Measurements from ENCODE around the gene NFATC2IP. TPM values are rescaled to one million over a fixed set of nuclear protein-coding genes. Genes with fewer than 3 reads are reported as not detected.

Gene NFATC2IP
- total and polyA plus RNA-seq, 9 of the 15 experiments (the other 6 are each of a cell fraction or from before 2014, with no cell fraction given): 15.6 to 106 (median 46.9) TPM

DNA sequence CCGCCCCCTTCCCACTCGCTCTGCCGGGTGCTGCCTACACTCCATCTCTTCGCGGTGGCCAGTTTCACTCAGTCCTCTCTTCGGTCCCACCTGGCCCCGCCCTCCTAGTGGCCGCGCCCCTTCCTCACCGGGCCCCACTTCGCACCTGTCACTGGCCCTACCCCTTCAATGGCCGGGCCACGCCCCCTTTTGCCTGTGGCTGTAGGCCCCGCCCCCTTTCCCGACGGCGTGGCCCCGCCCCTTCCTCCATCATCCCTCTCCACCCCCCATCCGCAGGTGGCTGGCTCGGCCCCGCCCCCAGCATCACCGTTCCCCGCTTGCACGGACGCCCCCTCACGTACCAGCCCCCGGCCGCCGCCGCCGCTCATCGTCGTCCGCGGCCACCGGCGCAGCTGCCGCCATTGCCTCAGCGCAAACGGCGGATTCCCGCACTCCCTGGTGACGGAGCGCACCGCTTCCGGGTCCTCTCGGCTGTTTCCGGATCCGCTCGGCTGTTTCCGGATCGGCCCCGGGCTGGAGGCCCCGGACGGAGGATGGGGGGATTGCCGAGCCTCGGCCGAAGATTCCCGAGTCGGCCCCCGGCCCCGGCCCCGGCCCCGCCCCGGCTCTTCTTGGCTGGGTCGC is 25.9 kb upstream of the NFATC2IP start, which contains the start of gene RABEP2 (continued):
- TF ChIP-seq POLR3G (IDR thresholded peaks at IDR 0.05; ENCODE audit: extremely low read depth, insufficient read length, insufficient replicate concordance): no peak
- TF ChIP-seq SIN3B (IDR thresholded peaks at IDR 0.05; ENCODE audit: low read depth): peak; percentile 40; the same call in 1 of the 2 replicates
- TF ChIP-seq TARDBP (IDR thresholded peaks at IDR 0.05): no peak
- no peak for TF ChIP-seq PTBP1 (IDR thresholded peaks at IDR 0.05; ENCODE audit: low read depth, low read length)
- TF ChIP-seq NFATC3 (IDR thresholded peaks at IDR 0.05): no peak
- no peak for TF ChIP-seq ZNF134 (CRISPR knock-in tag; conservative IDR thresholded peaks at IDR 0.05)
- 0 out of 2 replicates have a peak, but pooled peaks have one; percentile 4 for TF ChIP-seq JUND (IDR thresholded peaks at IDR 0.05; ENCODE audit: borderline replicate concordance, low read depth, low read length)
- TF ChIP-seq JUND (tag; IDR thresholded peaks at IDR 0.05; ENCODE audit: borderline replicate concordance, low read depth, low read length): no peak
- TF ChIP-seq, protein P1, sequence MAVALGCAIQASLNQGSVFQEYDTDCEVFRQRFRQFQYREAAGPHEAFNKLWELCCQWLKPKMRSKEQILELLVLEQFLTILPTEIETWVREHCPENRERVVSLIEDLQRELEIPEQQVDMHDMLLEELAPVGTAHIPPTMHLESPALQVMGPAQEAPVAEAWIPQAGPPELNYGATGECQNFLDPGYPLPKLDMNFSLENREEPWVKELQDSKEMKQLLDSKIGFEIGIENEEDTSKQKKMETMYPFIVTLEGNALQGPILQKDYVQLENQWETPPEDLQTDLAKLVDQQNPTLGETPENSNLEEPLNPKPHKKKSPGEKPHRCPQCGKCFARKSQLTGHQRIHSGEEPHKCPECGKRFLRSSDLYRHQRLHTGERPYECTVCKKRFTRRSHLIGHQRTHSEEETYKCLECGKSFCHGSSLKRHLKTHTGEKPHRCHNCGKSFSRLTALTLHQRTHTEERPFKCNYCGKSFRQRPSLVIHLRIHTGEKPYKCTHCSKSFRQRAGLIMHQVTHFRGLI (CRISPR knock-in tag; IDR thresholded peaks at IDR 0.05): no peak
- TF ChIP-seq ZNF436 (CRISPR knock-in tag; IDR thresholded peaks at IDR 0.05): no peak
- no peak for TF ChIP-seq C11orf30 (IDR thresholded peaks at IDR 0.05; ENCODE audit: low read depth)
- TF ChIP-seq SMARCC2 (IDR thresholded peaks at IDR 0.05; ENCODE audit: low read depth): no peak
- no peak for TF ChIP-seq ZNF23 (CRISPR knock-in tag; IDR thresholded peaks at IDR 0.05)
- TF ChIP-seq PHF8 (IDR thresholded peaks at IDR 0.05; ENCODE audit: borderline replicate concordance, low read length): peak; percentile 13; the same call in 1 of the 2 replicates
- TF ChIP-seq, protein P2, sequence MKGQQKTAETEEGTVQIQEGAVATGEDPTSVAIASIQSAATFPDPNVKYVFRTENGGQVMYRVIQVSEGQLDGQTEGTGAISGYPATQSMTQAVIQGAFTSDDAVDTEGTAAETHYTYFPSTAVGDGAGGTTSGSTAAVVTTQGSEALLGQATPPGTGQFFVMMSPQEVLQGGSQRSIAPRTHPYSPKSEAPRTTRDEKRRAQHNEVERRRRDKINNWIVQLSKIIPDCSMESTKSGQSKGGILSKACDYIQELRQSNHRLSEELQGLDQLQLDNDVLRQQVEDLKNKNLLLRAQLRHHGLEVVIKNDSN (CRISPR knock-in tag; IDR thresholded peaks at IDR 0.05): no peak
- TF ChIP-seq SREBF1 (IDR thresholded peaks at IDR 0.05; ENCODE audit: borderline replicate concordance, low read depth, low read length): no peak
- no peak for TF ChIP-seq KDM4B (IDR thresholded peaks at IDR 0.05; ENCODE audit: borderline replicate concordance in 2 of 2, low read depth in 1 of 2)
- TF ChIP-seq ZFX (CRISPR knock-in tag; IDR thresholded peaks at IDR 0.05): no peak
- TF ChIP-seq RB1 (IDR thresholded peaks at IDR 0.05; ENCODE audit: low read depth): 0 out of 2 replicates have a peak, but pooled peaks have one; percentile 18
- no peak for TF ChIP-seq ZNF785 (CRISPR knock-in tag; IDR thresholded peaks at IDR 0.05)
- no peak for TF ChIP-seq HDAC2 (IDR thresholded peaks at IDR 0.05)
- no peak for TF ChIP-seq CBX1 (IDR thresholded peaks at IDR 0.05; ENCODE audit: low read depth)
- peak; percentile 84; the same call in 1 of the 2 replicates for TF ChIP-seq POLR2AphosphoS2 (IDR thresholded peaks at IDR 0.05; ENCODE audit: low read length)
- TF ChIP-seq ZNF780A (CRISPR knock-in tag; IDR thresholded peaks at IDR 0.05): no peak
- no peak for TF ChIP-seq ARID1B (IDR thresholded peaks at IDR 0.05)
- TF ChIP-seq, protein P3, sequence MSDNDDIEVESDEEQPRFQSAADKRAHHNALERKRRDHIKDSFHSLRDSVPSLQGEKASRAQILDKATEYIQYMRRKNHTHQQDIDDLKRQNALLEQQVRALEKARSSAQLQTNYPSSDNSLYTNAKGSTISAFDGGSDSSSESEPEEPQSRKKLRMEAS (CRISPR knock-in tag; IDR thresholded peaks at IDR 0.05): peak; percentile 83
- TF ChIP-seq ELF4 (CRISPR knock-in tag; IDR thresholded peaks at IDR 0.05): peak; percentile 60
- no peak for TF ChIP-seq ZFP30 (CRISPR knock-in tag; IDR thresholded peaks at IDR 0.05; ENCODE audit: borderline replicate concordance)
- no peak for TF ChIP-seq HDAC6 (IDR thresholded peaks at IDR 0.05; ENCODE audit: low read depth, low read length)
- no peak for TF ChIP-seq NFE2 (IDR thresholded peaks at IDR 0.05; ENCODE audit: low read depth)

Data from K562 (cell line).